ENCODE results near the gene TOGARAM1.

TOGARAM1 gene

GRCh38 chr14:44952391-44953110 lies 9.4 kb upstream of the TOGARAM1 start:
- in situ Hi-C loops (cut with MboI; ENCODE audit: low sequenced_read_pairs, unreplicated experiment) = no loop called here
- TF ChIP-seq, protein P1, sequence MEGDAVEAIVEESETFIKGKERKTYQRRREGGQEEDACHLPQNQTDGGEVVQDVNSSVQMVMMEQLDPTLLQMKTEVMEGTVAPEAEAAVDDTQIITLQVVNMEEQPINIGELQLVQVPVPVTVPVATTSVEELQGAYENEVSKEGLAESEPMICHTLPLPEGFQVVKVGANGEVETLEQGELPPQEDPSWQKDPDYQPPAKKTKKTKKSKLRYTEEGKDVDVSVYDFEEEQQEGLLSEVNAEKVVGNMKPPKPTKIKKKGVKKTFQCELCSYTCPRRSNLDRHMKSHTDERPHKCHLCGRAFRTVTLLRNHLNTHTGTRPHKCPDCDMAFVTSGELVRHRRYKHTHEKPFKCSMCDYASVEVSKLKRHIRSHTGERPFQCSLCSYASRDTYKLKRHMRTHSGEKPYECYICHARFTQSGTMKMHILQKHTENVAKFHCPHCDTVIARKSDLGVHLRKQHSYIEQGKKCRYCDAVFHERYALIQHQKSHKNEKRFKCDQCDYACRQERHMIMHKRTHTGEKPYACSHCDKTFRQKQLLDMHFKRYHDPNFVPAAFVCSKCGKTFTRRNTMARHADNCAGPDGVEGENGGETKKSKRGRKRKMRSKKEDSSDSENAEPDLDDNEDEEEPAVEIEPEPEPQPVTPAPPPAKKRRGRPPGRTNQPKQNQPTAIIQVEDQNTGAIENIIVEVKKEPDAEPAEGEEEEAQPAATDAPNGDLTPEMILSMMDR (IDR thresholded peaks at IDR 0.05; ENCODE audit: borderline replicate concordance, control extremely low read depth, extremely low read depth, insufficient read depth, missing control alignments) = no peak
- DNase-seq (ENCODE audit: low spot score) = no peak

GRCh38 chr14:44954750-44955149 lies 7.2 kb upstream of the TOGARAM1 start:
- in situ Hi-C loops (cut with MboI; ENCODE audit: low sequenced_read_pairs, unreplicated experiment) = no loop called here
- DNase-seq (ENCODE audit: low spot score) = no peak
- TF ChIP-seq, protein P1 (IDR thresholded peaks at IDR 0.05; ENCODE audit: borderline replicate concordance, control extremely low read depth, extremely low read depth, insufficient read depth, missing control alignments) = no peak

GRCh38 chr14:44955528-44955927 lies 6.5 kb upstream of the TOGARAM1 start:
- no peak for DNase-seq (ENCODE audit: low spot score)
- TF ChIP-seq, protein P1 (IDR thresholded peaks at IDR 0.05; ENCODE audit: borderline replicate concordance, control extremely low read depth, extremely low read depth, insufficient read depth, missing control alignments) = no peak
- in situ Hi-C loops (cut with MboI; ENCODE audit: low sequenced_read_pairs, unreplicated experiment) = no loop called here

DNA sequence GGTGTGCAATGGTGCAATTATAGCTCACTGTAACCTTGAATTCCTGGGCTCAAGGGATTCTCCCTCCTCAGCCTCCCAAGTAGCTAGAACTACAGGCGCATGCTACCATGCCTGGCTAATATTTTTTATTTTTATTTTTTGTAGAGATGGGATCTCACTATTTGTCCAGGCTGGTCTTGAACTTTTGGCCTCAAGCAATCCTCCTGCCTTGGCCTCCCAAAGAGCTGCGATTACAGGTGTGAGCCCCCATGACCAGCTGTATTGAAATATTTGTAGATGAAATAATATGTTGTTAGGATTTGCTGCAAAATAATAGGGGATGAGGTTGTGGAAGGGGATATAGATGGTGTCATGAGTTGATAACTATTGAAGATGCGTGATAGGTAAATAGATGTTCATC lies 5.1 kb upstream of the TOGARAM1 start:
- TF ChIP-seq, protein P1 (IDR thresholded peaks at IDR 0.05; ENCODE audit: borderline replicate concordance, control extremely low read depth, extremely low read depth, insufficient read depth, missing control alignments) = no peak
- in situ Hi-C loops (cut with MboI; ENCODE audit: low sequenced_read_pairs, unreplicated experiment) = no loop called here
- no peak for DNase-seq (ENCODE audit: low spot score)

DNA sequence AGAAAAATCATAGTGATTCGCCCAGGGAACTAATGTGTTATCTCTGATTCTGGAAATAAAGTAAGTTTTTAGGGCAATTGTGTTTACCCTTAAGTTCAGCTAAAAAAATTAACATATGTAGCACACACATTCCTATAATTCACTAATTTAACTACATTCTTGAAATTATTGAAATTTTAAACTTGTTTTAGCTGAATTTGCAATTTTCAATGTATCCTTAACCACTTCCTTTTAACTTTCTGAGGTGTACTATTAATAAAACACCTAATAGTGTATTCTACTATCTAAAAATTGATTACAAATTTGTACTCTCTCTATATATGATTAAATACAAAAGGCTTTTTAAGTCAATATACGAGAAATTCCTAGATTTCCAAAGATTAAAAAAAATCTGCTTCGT lies 2.5 kb upstream of the TOGARAM1 start:
- no peak for DNase-seq (ENCODE audit: low spot score)
- TF ChIP-seq, protein P1 (IDR thresholded peaks at IDR 0.05; ENCODE audit: borderline replicate concordance, control extremely low read depth, extremely low read depth, insufficient read depth, missing control alignments) = no peak
- in situ Hi-C loops (cut with MboI; ENCODE audit: low sequenced_read_pairs, unreplicated experiment) = no loop called here

DNA sequence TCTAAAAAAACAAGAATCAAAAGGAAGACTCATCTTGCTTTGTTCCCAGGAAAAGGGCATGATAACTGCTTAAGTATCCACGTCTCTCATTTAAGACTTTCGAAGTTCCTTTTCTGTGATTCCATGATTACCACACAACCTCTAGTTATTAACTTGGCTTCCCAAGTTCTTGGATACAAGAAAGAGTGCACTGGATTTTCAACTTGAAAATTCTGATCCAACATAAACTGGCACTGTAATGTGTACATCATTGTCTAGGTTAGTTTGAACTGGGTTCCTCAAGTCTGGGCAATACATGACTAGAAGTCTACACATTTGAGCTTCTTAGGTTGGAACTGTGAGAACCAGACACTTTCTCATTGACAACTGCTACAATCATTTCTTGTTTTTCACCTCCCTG lies 1.8 kb upstream of the TOGARAM1 start:
- no peak for DNase-seq (ENCODE audit: low spot score)
- TF ChIP-seq, protein P1 (IDR thresholded peaks at IDR 0.05; ENCODE audit: borderline replicate concordance, control extremely low read depth, extremely low read depth, insufficient read depth, missing control alignments) = no peak
- in situ Hi-C loops (cut with MboI; ENCODE audit: low sequenced_read_pairs, unreplicated experiment) = no loop called here

Measured in GM13976 (cell line).